ENCODE data around the gene RBM12.
"Not testable (repeated sequence)": the region's sequence is repeated elsewhere in the genome, so short reads cannot be mapped to it uniquely, and the experiment has no call there.

Gene RBM12, protein sequence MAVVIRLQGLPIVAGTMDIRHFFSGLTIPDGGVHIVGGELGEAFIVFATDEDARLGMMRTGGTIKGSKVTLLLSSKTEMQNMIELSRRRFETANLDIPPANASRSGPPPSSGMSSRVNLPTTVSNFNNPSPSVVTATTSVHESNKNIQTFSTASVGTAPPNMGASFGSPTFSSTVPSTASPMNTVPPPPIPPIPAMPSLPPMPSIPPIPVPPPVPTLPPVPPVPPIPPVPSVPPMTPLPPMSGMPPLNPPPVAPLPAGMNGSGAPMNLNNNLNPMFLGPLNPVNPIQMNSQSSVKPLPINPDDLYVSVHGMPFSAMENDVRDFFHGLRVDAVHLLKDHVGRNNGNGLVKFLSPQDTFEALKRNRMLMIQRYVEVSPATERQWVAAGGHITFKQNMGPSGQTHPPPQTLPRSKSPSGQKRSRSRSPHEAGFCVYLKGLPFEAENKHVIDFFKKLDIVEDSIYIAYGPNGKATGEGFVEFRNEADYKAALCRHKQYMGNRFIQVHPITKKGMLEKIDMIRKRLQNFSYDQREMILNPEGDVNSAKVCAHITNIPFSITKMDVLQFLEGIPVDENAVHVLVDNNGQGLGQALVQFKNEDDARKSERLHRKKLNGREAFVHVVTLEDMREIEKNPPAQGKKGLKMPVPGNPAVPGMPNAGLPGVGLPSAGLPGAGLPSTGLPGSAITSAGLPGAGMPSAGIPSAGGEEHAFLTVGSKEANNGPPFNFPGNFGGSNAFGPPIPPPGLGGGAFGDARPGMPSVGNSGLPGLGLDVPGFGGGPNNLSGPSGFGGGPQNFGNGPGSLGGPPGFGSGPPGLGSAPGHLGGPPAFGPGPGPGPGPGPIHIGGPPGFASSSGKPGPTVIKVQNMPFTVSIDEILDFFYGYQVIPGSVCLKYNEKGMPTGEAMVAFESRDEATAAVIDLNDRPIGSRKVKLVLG

DNA sequence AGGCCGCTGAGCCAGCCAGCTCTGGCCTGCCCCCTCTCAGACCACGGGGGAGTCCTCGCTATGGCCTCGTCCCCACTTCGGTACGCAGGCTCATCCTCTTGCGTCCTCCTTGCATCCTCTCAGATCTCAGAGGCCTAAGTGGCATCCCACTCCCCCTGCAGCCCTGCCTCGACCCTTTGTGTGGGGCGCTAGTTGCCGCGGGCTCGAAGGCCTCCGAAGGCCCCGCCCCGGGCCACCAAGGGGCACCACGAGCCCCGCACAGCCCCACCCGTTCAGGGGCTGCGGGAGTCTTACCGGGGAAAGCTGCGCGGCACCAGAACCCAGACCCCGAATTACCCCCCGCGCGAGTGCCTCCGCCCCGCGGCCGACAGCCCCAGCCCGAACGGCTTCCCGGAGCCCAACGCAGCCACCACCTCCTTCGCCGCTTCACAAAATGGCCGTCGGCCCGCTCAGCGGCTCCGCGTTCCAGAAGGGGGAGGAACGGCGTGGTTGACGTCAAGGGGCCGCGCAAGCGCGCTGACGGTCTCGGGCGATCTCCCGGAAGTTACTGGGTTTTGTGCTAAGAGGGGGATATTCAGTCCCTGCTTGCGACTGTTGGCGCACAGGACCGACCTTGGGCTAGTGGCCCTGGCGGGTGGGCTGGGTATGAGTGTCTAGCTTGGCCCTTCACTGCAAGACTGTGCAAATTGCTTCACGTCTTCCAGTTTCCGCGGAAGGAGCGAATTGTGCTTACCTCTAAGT, at the start of gene RBM12, which contains the start of gene CPNE1:
Gene RBM12 (minus strand): TSS at position 435 of the 741 bp plus-strand sequence. CDS start 9,578 bp downstream, outside the sequence.
Gene CPNE1 (minus strand): TSS at position 435 of the 741 bp plus-strand sequence. CDS start 31,977 bp downstream, outside the sequence.
- DNase-seq = peak; percentile 95

DNA sequence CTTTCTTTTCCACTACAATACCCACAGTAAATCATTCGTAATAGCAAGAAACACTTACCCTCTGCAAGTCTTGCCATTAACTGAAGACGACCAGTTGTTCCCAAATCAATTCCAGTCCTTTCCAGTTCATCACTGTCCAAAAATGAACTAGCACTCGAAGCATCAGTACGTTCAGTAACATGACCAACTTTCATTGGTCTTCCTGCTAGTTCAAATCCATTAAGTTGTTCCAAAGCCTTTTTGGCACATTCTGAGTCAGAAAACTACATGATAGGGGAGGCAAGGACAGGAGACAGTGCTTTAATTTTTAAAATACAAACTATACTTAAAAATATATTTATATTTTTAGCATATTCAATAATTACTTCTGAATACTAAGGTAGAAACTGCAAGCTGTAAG, 49.4 kb upstream of the RBM12 start:
- DNase-seq = no peak

DNA sequence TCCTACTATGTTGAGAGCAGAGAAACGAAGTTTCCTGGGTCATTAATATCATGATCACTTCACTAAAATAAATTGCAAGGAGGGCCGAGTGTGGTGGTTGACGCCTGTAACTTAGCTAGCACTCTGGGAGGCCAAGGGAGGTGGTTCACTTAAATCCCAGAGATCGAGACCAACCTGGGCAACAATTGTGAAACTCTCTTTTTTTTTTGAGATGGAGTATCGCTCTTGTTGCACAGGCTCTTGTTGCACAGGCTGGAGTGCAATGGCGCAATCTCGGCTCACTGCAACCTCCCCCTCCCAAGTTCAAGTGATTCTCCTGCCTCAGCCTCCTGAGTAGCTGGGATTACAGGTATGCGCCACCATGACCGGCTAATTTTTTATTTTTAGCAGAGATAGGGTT, 48.4 kb upstream of the RBM12 start:
- DNase-seq = not testable (repeated sequence)

DNA sequence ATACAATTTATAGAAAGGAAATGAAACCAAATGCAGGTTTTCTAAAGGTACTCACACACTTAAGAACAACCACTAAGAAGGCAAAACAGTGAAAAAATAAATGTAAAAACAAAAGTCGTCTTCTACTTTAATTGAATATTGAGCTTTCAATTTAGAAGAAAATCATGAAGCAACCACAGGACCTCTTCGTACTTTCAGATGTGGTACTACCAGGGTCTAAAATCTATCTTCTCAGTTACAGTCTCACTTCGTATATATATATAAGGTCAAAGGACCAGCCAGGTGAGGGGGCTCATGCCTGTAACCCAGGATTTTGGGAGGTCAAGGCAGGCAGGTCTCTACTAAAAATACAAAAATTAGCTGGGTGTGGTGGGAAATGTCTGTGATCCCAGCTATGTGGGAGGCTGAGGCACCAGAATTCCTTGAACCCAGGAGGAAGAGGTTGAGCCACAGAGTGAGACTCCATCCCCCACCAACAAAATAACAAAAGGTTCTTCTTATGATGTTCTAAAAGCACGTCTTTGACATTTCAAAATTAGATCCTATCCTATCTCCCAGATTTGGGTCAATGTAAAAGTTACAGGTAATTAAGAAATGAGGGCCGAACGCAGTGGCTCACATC, 47.0 kb upstream of the RBM12 start:
- DNase-seq = no peak

DNA sequence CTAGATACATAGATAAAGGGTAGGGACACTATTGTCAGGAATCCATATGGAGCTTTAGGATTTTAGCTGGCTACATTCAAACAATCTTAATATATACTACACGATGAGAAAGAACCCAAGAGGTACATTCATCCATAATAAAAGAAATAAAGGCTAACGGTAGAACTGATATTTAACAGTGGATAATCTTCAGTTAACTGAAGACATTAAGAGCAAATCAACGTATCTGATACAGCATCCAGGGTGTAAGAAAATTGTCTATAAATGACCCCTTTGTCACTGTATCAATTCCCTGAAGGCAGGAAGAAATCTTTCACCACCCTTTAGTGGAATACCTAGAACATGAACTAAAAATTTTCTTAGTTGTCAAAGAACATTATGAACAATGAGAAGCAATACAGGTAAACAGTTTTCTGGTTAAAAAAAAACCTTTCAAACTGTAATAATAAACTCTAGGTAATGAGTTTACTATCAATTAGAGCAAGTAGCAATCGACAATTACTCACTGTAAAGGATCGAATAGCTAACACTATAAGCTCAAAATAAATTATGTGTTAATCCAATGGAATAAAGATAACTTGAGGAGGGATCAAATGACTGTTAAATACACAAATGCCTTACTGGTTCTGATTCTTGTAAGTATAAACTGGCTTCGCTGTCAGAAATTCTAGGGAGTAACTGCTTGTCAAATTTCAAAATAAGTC, 46.3 kb upstream of the RBM12 start:
- DNase-seq = no peak

DNA sequence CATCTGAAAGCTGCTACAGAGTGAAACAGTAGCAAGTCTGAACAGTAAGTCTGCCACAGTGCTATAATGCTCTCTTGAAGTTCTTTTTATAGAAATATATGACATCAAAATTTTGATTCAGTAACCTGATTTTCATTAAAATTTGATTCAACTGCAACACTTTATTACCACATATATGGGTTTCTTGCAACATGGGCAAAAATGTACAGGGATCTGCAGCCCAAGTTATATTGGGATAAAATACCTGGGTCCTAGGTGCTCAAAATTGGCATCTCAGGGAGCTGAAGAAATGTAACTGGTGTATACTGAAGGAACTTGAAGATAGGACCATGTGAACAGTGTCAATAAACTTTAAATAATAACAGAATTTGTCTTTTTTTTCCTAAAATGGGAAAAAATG, 45.3 kb upstream of the RBM12 start:
- DNase-seq = no peak

DNA sequence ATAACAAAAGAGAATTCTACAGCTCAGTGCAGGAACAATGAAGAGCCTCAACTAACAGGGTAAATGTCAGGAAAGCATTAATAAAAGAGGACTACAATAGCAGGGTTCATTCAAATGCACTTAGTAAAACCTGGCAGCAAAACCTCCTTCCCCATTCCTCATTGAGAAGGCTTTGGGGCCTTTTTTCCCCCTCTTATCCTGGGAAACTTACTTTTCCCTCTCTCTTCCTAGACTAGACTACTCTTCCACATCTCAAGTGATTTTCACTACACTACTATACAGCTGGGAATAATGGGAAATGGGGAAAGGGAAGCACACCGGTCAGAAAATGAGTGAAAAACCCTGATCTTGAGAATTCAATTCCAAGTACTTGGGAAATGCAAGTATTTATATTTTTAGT, 44.6 kb upstream of the RBM12 start:
- DNase-seq = no peak

DNA sequence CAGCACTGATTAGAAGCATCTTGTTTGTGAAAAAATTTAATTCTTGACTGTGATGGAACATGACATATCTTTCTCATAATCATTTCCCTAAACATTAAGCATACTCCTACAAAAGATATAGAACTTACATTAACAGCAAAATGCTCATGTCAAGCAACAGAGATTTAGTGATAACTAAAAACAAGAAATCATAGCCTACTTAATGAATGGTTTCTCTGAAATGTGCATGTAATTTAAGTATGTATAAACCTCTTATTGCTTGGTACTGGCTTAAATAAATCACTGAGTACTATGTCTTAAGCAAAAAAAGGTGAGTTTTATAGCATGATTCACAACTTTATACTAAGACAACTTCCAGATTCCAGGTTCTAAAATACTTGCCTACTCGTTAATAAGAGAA, 43.8 kb upstream of the RBM12 start:
- DNase-seq = no peak

DNA sequence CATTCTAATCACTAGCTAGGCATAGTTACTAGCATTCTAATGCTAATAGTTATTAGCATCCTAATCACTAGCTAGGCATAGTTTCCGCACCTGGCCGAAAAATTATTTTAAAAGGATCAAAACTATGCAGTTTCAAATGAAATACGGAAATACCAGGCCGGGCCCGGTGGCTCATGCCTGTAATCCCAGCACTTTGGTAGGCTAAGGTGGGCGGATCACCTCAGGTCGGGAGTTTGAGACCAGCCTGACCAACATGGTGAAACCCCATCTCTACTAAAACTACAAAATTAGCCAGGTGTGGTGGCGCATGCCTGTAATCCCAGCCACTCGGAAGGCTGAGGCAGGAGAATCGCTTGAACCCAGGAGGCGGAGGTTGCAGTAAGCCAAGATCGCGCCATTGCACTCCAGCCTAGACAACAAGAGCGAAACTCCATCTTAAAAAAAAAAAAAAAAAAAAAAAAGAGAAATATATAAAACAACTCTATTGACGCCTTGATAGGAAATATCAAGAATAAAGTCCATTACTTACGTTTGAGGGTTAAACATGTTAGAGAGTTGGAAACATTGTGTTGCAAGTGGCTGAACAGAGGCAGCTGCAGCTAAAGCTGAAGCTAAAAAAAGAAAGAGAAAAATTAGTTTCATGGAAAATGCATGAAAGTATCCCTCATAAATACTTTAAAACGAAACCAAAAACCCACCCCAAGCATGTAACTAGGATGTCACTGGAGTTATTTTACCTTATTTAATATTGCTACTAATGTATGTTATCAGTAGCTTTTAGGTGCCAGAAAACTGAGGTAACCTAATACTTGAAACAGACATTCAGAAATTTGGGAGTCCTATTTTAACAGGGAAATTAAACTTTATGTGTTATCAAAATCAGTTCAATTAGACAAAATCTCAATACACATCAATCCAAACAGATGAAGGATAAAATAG, 42.2 kb upstream of the RBM12 start:
- DNase-seq = not testable (repeated sequence)

DNA sequence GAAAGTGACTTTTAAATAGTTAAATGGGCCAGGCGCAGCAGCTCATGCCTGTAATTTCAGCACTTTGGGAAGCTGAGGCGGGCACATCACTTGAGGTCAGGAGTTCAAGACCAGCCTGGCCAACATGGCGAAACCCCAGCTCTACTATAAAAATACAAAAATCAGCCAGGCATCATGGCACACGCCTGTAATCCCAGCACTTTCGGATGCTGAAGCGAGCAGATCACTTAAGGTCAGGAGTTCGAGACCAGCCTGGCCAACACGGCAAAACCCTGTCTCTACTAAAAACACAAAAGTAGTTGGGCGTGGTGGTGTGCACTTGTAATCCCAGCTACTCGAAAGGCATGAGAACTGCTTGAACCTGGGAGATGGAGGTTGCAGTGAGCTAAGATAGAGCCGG, 41.2 kb upstream of the RBM12 start:
- DNase-seq = not testable (repeated sequence)

DNA sequence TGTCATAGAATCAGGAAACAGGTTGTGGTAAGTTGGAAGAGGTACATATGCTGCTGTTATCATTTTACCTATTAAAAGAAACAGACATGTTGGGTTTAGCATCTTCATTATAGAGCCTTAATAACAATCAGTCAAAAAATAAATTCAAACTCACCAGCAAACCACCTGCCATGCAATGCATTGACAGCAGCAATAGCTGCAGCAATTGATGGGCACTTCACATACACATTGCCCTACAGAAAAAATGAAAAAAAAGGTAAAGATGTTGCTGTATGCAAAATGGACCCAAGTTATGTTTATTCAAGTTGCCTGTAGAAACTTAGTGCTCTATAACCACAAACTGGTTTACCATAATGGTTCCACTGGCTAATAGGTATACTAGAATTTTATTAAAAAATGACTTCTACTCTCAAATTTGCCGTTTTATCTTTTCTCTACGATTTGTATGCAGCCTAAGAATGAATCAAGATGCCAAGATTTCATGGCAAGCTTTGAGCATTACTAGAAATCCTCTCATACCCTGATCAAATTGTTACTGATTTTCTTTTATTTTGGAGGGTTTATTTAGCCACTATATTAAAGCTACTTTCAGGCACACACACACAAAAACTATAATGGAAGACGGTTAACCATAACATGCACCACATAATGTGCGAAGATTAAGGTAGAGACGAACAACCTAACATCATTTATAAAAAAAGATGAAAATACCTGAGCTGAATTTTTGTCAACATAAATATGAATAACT, 40.0 kb upstream of the RBM12 start:
- no peak for DNase-seq

DNA sequence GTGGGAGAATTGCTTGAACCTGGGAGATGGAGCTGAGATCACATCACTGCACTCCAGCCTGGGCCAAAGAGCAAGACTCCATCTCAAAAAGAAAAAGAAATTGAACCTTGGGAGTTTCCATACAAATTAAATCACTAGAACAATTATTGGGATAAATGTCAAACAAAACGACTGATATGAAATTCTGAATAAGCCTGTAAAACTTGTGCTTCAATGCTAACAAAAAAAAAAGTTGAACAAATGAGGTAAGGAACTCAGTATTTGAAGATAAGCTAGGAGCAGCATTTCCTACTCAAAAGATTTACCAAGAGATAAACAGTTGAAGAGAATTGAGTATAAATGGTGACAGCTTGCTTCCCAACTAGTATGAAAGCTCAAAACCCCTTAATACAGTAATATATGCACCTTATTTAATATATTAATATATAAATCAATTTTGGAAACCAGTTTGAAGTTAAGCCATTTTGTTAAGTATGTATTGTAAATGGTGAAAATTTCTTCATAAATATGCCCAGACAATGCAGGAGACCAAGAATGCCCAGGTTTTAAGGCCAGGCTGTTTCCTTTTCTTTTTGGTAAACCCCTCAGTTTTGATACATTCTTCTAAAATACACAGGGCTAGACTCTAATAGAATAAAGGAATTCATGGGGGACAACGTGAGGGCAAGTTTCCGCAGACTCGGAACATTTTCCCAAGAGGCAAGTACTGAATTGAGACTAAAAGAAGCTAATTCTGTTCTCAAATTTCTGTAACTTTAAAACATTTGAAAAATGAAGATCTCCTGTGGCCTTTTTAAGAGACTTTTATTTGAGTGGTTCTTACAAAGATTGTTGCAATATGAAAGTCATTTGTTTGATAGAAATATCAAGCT, 38.4 kb upstream of the RBM12 start:
- no peak for DNase-seq

DNA sequence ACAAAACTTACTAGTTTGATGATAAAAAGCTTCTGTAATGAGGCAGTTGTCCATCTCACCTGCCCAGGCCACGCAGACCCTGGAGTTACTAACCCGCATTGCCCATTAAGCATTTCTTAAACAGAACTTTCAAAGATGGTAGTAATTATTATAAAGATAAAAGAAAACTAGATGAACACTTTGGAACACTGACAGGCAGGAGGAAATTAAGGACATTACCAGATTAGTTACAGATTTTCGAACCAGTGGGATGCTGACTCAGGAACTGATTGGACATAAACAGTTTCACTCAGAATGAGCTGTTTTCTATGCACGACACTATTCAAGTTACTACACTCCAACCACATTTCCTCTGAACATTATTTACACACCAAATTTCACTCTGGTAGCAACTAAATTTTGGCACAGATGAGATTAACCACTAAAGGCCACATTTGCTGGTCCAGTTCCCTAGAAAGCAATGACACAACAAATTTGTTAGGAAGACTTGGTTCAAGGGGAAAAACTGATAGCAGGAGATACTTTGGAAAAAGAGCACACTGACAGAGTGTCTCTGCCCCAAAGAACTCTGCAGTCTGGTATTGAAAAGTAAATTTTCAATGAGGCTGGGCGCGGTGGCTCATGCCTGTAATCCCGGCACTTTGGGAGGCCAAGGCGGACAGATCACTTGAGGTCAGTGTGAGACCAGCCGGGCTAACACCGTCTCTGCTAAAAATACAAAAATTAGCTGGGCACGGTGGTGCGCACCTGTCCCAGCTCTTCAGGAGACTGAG, 37.5 kb upstream of the RBM12 start:
- no peak for DNase-seq

DNA sequence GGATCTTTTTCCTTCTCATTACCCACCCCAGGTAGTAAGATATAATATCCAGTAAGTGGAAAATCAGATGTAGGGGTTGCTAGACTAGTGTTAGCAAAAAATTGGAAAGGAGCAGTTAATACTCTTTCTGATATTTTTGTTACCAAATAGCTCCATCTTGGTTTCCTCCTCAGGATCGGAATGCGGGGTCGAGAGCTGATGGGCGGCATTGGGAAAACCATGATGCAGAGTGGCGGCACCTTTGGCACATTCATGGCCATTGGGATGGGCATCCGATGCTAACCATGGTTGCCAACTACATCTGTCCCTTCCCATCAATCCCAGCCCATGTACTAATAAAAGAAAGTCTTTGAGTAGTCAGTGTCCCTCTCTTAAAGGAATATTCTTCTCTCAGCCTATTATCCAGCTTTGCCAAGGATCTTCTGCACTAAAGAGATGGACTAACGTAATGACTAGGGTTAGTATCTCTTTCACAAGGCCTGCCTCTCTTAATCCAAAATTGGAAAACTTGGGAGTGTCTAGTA, 36.0 kb upstream of the RBM12 start:
- no peak for DNase-seq

DNA sequence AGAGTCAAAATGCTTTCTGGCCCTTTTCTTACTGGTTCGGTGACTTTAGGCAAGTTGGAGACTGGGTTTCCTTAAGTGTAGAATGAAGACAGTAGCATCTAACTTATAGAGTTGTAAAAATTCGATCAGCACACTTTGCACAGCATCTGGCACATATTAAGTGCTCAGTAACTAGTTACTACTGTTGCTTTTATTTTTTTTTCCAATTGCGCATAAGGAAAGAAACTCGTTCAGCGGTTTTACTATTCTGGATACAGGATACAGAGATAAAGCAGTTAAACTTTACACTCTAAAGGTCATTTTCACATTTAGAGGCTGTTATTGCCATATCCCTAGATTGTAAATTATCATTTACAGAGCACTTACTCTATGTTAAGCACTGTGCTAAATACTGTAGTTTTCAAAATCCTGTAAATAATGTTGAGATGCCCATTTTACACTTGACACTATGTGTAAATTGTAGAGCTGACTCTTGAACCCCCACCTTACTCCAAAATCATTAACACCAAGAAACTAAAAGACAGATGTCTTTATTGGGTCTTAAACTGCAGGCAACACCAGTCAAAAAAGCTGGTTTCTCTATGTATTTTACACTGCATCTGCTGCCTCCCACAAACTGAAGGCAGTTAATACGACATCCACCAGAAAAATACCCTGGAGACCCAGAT, 35.4 kb upstream of the RBM12 start:
- no peak for DNase-seq

DNA sequence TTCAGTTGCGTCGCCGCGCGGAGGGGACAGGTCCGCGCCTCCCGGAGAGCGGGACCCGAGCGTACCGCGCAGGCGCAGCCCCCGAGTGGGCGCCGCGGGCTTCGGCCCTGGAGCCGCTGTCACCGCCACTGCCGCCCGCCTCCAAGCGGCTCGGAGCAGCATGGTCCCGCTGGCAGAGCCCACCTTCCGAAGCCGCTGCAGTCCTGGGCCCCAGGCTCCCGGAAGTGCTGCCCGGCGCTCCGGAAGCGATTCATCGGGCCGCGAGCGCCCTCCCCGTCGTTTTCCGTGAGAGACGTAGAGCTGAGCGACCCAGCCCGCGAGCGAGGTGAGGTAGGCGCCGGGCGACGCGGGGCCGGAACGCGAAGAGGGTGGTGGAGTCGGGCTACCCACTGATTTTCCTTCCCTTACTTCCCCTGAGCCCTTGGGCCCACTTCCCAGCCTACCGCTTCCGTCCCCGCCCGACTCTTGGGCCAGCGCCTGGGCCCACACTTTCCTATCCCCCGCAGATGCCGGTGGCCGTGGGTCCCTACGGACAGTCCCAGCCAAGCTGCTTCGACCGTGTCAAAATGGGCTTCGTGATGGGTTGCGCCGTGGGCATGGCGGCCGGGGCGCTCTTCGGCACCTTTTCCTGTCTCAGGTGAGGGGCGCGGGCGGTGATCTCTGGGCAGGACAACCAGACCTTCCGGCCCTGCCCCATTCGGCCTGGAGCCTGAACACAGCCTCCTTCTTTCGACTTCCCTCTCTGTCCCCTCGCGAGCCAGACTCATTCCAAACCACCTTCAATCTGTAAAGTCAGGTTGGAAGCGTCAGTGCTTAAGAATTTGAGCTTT, 34.6 kb upstream of the RBM12 start, which contains the start of the genes NFS1 and ROMO1:
Gene NFS1 (minus strand): TSS at position 226 of the 830 bp plus-strand sequence. CDS start 64 bp downstream, at position 162.
Gene ROMO1 (plus strand): TSS at position 279 of the 830 bp plus-strand sequence. CDS start 228 bp downstream, at position 507.
- peak; percentile 91 for DNase-seq

Measured in left hindlimb (tissue), 1 donor.